Frontal cortex (tissue), 4 donors: ENCODE results near the gene TCF7. TPM values are rescaled to one million over a fixed set of nuclear protein-coding genes. Genes with fewer than 3 reads are reported as not detected.

ENCODE experiments used
- DNase-seq, 2 donors: peaks; one replicate each; pipeline ENCODE4 v3.0.0; 2012; ENCODE audit warnings: low spot score in 2 of 2
- FAIRE-seq: peaks from 2 replicates; lab custom pipeline; 2012; peaks lifted over from hg19 to GRCh38; lab: Jason Lieb, UNC
- total RNA-seq: library from RNA; depleted of rRNA; stranded (reverse); fragments of >200 nt; gene quantifications from one replicate; pipeline ENCODE4 v1.2.3, GENCODE V29; 2014
- donor health status: control.
- donor health status: control.
- donor health status: control.

Gene TCF7
- total RNA-seq, 1 donor from 2014 or later = 0.41 TPM

- FAIRE-seq (no peak), DNase-seq (no peak)
Observed at GRCh38 chr5:134111741-134112647, 2.5 kb upstream of the TCF7 start.

- FAIRE-seq = no peak
- DNase-seq = no peak
Observed at GRCh38 chr5:134112726-134113362, 1.6 kb upstream of the TCF7 start.

GRCh38 chr5:134113363-134113889, 1.1 kb upstream of the TCF7 start:
- DNase-seq = no peak
- FAIRE-seq = no peak

- DNase-seq = no peak
Observed at GRCh38 chr5:134114886-134115805, 665 bp downstream of the TCF7 start.

GRCh38 chr5:134115806-134116175, 1.3 kb downstream of the TCF7 start:
- FAIRE-seq (no peak), DNase-seq (no peak)

More at GRCh38 chr5:134114886-134115805, 665 bp downstream of the TCF7 start:
- no peak for FAIRE-seq

GRCh38 chr5:134116286-134116685, 1.8 kb downstream of the TCF7 start:
- DNase-seq (no peak), FAIRE-seq (no peak)

- DNase-seq = no peak
- no peak for FAIRE-seq
Observed at GRCh38 chr5:134116789-134117761, 2.6 kb downstream of the TCF7 start.

- no peak for DNase-seq
- FAIRE-seq = no peak
Observed at GRCh38 chr5:134118212-134118835, 3.8 kb downstream of the TCF7 start.

GRCh38 chr5:134119720-134120119, 5.2 kb downstream of the TCF7 start:
- DNase-seq = no peak
- no peak for FAIRE-seq

GRCh38 chr5:134120386-134121138, 6.1 kb downstream of the TCF7 start:
- no peak for FAIRE-seq
- DNase-seq = no peak

- no peak for FAIRE-seq
- DNase-seq = no peak
Observed at GRCh38 chr5:134122530-134122929, 8.0 kb downstream of the TCF7 start.

- FAIRE-seq (no peak), DNase-seq (no peak)
Observed at GRCh38 chr5:134123360-134123759, 8.9 kb downstream of the TCF7 start.

GRCh38 chr5:134124289-134125038, 10.0 kb downstream of the TCF7 start:
- DNase-seq (no peak), FAIRE-seq (no peak)

GRCh38 chr5:134125039-134126015, 10.8 kb downstream of the TCF7 start:
- FAIRE-seq (no peak), DNase-seq (peak in 1 of 2 donors; percentile 54)

- no peak for FAIRE-seq
- DNase-seq = no peak
Observed at GRCh38 chr5:134127376-134127861, 12.9 kb downstream of the TCF7 start.
